GM21528 (cell line): ENCODE measurements around the gene IGFBP3.
A peak's percentile ranks its signal among the peaks of the same experiment; 100 is the strongest.

ENCODE experiments used
- ATAC-seq: cut with Tn5 transposase; IDR thresholded peaks from one replicate; pipeline ENCODE4 v1.9.1; 2021; ENCODE audit warnings: mild to moderate bottlenecking, moderate library complexity; ENCODE audit not compliant: unreplicated experiment, low FRiP score

Gene IGFBP3

DNA sequence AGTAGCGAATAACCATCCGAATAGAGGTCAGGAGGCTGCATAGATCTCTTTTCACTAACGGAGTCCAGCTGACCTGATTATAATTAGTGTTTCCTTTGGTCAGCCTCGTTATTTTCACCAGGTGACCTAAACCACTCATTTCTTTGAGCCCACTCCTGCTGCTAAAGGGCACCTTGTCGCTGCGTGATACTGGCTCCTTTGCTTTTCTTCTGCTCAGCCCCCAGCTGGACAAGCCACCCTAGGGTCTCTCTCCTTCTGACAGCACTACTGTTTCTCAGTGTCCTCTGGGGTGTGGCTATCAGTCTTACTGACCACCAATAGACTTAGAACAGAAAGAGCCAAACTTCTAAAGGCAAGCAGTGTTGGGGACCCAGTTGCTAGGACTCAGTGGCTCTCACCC, 2.7 kb upstream of the IGFBP3 start:
- no peak for ATAC-seq

DNA sequence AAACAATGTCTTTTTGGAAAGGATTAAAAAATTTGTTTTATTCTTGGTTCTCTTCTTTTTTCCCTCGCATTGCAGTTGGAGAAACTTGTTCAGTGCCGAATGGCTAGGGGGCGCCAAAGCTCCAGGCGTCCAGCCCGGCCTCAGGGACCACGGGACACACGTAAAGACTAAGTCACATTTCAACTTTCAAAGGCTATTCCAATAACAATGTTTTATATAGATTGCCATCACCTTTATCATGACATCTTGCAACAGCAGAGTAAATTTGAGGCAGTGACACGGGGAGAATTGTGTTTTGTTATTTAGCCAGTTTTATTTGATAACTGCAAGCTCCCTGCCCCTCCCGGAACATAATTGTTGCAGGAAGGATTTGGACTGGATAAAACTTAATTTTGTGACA, 2.2 kb upstream of the IGFBP3 start:
- ATAC-seq, result no peak

DNA sequence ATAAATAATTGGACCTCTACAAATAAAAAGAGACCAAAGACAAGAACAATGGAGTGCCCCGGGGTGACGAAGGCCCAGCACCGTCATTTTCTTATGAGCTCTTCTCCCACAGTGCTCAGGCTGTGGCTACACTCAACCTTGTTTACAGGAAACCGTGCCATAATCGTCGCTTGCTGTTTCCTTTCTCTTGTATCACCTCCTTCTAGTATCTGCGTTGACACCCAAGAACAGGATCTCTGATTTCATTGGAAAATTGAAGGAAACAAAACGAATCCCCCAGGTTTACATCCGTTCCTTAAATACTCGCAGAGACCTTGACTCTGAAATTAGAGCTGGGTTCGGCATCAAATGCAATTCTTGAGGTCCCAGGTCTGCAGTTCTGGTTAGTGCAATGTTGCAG, 1.7 kb upstream of the IGFBP3 start:
- ATAC-seq, result no peak

DNA sequence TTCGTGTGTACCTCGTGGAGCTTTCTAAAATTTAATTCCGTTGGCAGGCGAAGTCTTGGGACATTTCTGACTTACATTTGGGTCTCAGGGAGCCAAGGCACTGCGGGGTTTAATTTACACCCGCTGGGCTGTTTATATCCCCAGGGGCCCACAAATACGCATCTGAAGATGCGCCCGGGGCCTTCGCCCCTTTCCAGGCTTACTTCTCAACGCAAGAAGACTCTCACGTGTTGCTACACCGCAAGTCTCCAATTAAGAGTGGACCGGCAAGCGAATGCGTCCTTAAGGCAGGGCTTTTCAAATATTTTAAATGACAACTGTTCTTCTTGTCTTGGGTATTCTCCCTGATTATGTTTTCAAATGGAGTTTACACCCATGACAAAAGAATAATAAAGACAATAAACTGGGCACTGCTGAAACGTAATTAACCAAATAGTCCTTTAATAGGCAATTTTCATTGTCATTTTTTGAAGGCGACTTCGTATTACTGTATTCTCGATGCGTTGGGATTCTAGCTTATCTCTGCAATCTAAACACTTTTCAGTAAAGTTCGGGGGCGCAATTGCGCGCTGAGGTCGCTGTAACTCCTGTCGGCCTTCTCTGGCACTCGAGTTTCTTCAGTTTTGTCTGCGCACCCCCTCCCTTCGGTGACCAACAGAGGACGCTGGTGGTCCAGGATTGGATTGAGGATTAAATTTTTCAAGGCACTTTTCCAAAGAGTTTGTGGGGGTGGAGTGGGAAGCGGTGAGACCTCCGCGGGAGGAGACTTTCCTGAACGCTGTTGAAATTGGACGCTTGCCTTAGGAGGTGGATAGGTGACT, 837 bp upstream of the IGFBP3 start:
- ATAC-seq, result no peak

DNA sequence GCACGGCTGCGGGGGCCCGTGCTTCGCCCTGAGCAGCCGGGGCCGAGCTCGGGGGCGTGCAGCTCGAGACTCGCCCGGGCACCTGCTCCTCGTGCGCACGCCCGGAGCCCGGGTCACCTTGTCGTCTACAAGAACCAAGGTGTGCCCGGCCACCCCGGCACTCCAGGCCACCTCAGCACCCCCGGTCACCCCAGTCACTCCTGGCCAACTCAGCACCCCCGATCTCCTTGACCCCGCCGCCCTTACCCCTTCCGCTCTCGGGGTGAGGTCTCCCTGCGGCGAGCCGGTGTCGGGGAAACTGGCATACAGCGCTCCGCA, 268 bp upstream of the IGFBP3 start:
- no peak for ATAC-seq

DNA sequence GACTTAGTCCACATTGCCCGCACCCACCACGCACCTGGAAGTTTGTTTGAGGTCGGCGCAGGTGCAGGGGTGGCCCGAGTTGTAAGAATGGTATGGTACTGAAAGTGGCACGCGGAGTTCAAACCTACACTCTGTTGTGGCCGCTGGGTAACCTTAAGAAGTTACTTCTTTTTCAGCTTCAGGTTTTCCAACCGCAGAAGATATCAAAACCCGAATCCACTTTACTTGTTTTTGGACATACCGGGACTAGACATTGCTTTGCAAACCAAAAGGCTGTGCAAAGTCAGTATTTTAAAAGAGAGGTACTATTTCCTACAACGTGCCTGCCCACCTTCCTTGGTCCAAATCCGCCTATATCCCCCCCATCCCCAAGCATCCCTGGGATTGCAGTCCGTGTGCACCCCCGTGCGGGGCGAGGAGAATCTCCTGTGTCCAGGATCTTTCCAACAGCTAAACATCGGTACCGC, 1.0 kb downstream of the IGFBP3 start:
- ATAC-seq, result no peak

DNA sequence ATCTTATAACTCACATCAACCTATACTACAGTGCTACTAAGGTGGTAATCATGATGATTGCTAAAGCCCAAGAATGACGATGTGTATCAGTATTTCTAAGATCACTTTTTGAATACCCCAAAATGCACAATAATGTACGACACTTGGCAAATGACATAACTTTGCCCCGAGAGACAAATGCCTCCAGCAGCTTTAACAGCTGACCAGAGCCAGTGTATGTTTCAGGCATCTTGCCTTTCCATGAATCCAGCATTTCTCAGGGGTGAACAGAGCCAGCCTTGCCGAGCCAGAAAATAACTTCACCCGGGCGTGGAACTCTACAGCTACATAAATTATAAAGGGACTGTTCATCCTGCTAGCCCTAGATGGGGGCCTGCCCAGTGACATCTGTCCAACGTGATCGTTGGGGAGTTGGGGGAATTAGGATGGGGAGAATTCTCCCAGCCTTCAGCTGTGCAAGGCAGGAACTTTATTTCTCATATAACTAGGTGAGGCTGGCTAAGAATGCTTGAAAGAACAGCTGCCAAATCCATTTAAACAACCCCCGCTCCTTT, 1.8 kb downstream of the IGFBP3 start:
- ATAC-seq, result no peak

DNA sequence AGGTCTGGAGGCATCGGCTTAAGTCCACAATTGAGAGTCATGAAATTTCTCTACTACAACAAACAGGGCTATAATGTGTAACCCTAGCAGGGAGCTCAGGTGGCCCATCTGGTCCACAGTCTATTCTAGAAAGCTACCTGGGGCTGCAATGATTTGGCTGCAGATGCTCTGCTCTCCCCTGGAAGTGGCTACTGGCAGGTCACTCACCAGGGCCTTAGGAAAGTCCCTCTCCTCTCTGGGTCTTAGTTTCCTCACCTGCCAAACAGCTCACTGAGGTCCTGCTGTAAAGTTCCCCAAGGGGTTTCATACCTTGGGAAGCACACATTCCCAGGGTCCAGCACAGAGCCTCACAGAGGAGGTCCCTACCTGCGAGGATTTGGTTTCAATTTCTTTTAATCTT, 2.5 kb downstream of the IGFBP3 start:
- no peak for ATAC-seq

DNA sequence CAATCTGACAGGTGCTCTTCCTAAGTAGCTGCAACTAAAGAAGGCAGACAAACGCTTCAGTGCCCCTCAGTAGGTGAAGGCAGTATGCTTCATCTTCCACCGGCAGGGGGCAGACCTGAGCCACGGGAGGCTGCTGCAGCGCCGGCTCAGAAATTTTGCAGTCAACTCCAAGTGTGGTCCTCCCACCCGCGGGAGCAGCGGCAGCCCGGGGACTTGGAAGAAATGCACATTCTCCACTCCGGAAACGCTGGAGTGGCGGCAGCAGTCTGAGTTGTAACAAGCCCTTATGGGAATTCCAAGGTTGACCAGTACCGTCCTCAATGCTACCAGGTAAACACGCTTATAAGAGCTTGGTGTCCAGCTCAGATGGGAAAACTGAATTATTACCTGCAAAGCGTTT, 3.4 kb downstream of the IGFBP3 start:
- peak; percentile 74 for ATAC-seq

DNA sequence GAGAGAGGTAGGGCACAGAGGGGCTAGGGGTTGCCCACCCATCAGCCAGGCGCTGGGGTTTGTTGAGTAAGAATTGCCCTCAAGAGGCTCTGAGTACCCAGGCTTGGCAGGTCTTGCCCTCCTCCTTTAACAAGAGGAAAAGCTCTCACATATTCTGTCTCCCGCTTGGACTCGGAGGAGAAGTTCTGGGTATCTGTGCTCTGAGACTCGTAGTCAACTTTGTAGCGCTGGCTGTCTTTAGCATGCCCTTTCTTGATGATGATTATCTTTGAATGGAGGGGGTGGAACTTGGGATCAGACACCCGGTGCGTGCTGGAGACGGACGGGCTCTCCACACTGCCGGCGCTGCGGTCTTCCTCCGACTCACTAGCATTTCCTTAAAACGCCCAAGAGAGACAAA, 4.0 kb downstream of the IGFBP3 start:
- ATAC-seq, result no peak

DNA sequence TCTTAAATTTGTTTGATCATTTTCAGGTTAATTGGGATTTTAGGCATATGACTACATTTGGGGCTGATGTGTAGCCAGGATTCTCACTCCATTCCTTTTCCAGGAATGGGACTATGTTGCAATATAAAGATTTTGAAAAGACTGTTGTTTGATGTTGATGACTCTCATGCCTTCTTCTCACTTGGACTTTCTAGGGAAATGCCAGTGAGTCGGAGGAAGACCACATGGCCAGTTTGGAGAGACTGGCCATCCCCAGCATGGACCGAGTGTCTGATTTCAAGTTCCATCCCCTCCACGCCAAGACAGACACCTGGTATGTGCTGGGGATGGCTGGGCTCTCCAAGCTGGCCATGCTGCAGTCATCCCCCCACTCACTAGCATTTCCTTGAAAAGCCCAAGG, 5.5 kb downstream of the IGFBP3 start:
- no peak for ATAC-seq

DNA sequence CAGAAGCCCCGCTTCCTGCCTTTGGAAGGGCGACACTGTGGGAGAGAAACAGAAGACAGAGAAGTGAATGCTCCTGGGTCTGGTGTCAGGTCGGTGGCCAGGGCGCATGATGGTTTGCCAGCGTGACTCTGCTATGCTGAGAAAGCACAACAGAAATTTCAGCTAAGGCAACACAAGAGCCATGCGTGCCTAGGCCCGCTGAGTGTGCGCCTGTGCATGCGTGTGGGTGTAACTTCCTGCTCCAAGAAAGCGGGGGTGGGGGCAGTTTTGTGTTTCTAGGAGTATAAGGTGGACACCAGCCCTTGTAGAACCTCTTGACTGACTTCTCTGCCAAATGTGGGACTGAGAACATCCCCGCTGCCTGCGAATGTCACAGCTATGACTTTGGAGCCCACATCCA, 6.2 kb downstream of the IGFBP3 start:
- no peak for ATAC-seq

DNA sequence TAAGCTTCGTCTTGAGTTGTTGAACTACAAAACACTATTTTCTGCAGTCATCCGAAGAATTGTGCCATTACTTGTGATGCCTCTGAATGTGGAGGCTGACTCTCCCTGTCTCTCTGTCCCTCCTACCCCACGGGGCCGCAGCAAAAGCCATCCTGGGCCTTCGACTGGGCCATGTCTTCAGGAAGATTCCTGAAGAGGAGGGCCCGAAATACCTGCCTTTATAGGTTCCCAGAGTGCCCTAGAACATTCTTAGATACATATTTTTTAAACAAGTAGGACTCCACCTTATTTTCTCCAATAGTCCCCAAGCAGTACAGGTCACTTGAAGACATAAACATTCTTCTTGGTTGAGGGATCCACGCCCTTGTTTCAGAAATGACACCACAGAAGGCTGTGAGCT, 8.1 kb downstream of the IGFBP3 start:
- no peak for ATAC-seq

DNA sequence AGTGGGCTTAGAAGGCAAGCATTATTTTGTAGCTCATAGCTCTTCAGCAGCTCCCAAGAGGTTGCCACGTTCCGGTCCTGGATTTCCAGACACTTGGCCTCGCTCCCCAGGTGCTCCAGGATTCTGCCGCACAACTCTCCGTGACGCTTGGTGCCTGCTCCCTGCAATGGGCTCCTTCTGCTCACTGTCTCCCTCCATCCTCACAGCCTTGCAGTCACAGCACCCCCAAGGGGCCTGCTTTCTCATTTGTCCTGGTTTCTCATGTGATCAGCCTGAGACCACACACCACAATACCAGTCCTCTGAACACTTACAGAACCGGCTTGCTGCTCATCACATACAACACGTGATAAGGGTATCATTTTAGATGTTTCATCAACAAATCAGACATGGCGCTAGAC, 9.8 kb downstream of the IGFBP3 start:
- ATAC-seq, result no peak

DNA sequence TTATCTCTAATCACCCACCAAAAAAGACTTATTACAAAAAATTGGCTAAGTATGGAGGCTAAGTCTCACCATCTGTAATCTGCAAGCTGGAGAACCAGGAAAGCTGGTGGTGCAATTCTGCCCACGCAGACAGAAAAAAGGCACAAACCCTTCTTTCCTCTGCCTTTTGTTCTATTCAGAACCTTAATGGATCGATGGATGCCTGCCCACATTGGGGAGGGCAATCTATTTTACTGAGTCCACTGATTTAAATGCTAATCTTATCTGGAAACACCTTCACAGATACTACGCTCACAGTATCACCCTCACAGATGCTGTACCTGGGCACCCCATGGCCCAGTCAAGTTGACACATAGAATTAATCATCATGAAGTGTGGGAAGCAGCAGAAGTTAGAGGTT, 10.2 kb downstream of the IGFBP3 start:
- ATAC-seq, result no peak

DNA sequence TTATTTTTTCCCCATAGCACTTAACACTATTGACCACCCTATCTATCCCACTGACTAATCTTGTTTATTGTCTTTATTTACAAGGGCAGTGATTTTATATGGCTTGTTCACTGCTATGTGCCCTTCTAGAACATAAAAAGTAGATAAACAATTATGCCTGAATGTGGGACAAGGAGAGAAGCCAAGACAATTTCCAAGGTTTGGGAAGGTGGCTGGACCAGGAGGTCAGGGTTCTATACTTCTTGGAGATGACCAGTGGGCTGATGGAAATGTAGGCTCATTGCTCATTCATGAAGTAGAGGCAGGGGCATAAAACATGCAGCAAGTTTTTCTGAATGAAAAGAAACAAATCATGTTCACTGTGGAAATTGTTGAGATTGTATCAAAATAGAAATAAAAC, 11.5 kb downstream of the IGFBP3 start:
- no peak for ATAC-seq

DNA sequence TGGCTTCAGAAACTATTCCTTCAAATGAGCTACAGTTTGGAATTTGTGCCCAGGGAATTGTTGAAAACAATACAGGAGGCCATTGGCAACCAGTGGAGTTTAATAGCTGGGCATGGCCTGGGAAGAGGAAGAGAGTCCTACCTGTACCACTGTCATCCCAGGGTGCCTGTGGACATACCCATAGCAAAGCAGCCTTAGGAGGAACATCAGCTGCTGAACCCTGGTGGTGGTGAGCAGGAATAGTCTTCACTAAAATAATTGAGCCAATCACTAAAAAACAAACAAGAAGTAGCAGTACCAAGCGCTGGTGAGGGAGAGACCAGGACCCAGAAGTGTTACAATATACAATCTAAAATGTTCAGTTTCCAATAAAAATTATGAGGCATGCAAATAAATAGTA, 18.3 kb downstream of the IGFBP3 start:
- no peak for ATAC-seq

DNA sequence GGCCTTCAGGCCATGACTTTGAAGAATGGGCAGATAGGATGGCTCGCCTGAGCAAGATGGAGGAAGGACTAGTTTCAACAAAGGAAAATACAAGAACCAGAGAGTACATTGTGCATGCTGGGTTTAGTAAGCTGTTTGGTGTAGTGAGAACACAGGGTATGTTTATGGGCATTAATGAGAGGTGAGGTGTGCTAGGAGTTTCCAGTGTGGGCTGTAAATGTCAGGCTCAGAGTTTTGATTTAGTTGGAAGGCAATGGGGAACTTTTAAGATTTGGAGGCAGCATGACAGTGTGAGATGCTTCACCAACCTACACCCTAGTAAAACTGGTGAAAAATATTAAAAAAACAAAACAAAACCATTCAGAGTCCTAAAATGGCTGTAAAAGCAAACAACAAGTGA, 19.5 kb downstream of the IGFBP3 start:
- no peak for ATAC-seq

DNA sequence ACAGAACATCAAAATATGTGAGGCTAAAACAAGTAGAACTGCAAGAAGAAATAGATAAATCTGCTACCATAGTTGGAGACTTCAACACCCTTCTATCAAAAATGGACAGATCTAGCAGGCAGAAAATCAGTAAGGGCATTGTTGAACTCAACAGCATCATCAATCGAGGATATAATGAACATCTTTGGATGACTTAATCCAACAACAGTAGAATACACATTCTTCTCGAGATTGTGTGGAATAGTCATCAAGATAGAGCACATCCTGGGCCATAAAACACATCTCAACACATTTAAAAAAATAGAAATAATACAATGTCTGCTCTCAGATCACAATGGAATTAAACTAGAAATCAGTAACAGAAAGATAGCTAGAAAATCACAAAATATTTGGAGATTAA, 22.9 kb downstream of the IGFBP3 start:
- ATAC-seq, result no peak

DNA sequence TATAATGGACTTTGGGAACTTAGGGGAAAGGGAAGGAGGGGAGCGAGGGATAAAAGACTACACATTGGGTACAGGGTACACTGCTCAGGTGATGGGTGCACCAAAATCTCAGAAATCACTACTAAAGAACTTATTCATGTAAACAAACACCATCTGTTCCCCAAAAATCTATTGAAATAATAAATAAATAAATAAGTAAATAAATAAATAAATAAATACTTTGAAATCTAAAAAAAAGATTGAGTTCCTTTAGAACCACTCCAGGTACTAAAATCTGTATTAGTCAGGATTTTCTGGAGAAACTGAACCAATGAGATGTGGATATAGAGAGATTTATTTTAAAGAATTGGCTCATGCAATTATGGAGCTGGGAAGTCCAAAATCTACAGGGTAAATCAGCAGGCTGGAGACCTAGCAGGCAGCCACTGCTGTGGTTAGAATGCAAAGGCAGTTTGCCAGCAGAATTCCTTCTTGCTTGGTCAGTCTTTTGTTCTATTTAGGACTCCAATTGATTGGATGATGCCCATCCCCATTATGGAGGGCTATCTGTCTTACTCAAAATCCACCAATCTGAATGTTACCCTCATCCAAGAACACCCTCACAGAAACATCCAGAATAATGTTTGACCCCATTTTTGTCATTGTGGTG, 23.9 kb downstream of the IGFBP3 start:
- no peak for ATAC-seq

DNA sequence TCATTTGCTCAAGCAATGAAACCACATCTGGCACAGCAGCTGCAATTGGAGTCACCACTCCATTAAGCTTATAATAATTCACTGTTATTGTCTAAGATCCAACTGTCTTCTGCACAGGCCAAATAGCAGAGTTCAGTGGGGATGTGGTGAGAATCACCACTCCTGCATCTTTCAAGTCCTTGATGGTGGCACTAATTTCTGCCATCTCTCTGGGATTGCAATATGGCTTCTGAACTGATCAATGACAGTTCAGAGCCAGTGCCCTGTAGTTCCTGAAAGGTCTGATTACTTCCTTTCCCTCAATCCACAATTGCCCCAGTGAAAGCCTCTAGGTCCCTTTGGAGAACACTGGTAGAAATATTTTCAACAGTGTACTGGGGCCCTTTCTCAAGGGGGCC, 26.4 kb downstream of the IGFBP3 start:
- no peak for ATAC-seq

DNA sequence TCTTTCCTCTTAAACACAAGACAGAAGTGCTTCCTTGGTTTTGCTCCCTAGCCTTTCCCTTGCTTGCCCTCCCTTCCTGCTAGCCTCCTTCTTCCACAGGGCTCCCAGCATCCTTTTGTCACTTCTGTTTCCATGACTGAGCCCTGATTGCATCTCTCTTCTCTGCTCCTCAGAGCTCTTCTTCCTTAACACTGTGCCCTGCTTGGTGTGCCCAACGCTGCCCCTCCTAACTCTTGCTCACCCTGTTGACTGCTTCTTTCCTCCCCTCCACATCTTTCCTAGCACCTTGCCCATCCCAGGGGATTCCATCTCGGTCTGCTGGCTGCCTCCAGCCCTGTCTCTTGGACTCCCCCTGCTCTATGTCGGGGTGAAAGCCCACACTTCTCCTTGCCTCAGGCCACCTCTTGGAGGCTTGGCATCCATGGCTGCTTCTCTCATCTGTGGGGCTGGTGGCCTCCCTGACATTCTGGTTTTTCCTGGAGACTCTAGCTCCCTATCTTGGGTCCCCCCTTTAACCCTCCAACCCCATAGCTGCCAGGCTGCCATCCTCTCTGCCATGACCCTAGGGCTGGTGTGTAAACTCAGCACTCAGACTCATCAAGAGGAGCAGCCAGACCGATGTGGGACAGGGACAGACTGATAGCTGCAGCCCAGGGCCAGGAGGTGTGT, 26.9 kb downstream of the IGFBP3 start:
- no peak for ATAC-seq
